ENCODE results near the gene JCHAIN.
A peak's percentile ranks its signal among the peaks of the same experiment; 100 is the strongest.
"Not testable (repeated sequence)": the region's sequence is repeated elsewhere in the genome, so short reads cannot be mapped to it uniquely, and the experiment has no call there.

Gene JCHAIN

DNA sequence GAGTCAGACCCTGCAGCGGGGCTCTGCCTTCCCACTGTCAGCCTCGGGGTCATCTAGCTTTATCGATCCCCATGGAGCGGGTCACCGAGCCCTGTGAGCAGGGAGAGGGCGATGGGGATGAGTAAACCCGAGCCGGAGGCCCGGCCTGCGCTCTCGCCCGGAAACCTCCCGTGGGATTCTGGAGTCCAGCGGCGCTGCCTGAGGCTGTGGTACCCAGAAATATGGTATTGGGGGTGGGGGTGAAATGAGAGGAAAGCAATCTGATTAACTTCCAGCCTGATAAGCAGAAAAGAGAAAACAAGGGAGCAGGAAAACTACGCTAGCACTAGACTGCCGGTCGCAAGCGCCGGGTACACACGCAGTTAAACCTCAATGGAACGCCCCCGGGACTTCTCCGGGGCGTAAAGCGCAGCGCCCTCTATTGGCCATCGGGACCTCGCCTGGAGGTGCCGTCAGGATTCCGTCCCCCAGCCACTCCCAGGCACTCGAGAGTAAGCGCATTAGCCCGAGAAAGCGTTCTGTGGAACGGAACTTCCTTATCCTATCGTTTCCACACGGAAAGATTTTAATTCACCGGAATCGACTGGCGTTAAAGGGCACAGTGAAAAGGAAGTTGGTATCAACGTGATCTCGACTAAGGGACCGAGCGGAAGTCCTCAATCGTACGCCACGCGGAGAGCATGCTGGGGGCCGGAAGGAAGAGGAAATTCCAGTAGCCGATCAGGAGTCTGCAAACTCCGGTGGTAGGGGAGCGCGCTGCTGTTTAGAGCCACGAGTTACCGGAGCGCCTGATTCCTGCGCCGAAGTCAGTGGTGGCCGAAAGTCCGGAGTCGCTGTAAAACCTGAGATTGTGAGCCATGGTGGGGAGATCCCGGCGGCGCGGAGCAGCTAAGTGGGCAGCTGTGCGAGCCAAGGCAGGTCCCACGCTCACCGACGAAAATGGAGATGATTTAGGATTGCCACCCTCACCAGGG is 21.8 kb upstream of the JCHAIN start, which contains the start of gene UTP3:
Gene UTP3 (plus strand): TSS at position 712 of the 974 bp plus-strand sequence. CDS start 146 bp downstream, at position 858.
- peak; percentile 99 for TF ChIP-seq CTCF (IDR thresholded peaks at IDR 0.05; ENCODE audit: low read depth, low read length)
- DNase-seq (ENCODE audit: extremely low read depth, low read depth): peak; percentile 98

DNA sequence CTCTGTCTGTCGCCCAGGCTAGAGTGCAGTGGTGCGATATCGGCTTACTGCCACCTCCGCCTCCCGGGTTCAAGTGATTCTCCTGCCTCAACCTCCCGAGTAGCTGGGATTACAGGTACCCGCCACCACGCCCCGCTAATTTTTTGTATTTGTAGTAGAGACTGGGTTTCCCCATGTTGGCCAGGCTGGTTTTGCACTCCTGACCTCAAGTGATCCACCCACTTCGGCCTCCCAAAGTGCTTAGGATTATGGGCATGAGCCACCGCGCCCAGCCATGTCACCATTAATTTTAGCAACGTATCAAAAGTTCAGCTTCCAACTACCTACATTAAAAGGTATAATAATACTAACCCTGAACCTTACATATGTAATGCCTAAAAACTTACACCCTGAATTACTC is 21.1 kb upstream of the JCHAIN start:
- DNase-seq (ENCODE audit: extremely low read depth, low read depth): no peak
- no peak for TF ChIP-seq CTCF (IDR thresholded peaks at IDR 0.05; ENCODE audit: low read depth, low read length)

- not testable (repeated sequence) for DNase-seq (ENCODE audit: extremely low read depth, low read depth)
Measured at GRCh38 chr4:70682142-70682541, 15.8 kb upstream of the JCHAIN start.

DNA sequence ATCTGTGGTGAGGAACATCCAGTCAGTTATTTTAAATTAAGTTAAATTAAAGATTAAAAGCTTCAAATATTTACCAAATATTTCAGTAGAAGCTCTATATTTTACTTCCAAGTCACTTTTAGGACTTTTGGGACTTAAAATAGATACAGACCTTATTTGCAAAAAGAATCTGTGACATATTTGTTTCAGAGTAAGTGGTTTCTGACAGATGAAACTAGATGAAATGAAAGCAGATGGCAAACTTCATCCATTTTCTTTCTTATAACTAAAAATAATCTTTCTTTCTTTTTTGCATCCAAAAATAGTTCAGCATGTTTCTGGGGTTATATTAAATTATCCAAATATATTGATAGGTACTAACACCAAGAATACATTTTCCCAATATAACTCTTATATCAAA is 15.4 kb upstream of the JCHAIN start:
- no peak for DNase-seq (ENCODE audit: extremely low read depth, low read depth)
- no peak for TF ChIP-seq CTCF (IDR thresholded peaks at IDR 0.05; ENCODE audit: low read depth, low read length)

DNA sequence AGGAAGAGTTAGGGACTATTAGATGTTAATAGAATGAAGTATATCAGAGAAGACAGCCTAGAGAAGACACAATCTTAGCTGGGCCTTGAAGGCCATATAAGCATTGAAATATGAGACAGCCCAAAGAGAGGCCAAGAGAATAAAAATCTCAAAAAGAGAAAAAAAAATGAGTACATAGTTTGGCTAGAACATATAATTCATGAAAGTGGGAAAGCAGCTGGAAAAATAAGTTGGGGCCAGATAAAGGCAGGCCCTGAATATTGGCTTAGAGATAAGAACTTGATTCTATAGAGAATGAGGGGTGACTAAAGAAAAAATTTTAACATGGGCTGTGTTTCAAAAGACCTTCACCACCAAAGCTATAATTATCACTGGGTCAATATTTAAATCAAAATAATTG is 14.6 kb upstream of the JCHAIN start:
- TF ChIP-seq CTCF (IDR thresholded peaks at IDR 0.05; ENCODE audit: low read depth, low read length): no peak
- no peak for DNase-seq (ENCODE audit: extremely low read depth, low read depth)

DNA sequence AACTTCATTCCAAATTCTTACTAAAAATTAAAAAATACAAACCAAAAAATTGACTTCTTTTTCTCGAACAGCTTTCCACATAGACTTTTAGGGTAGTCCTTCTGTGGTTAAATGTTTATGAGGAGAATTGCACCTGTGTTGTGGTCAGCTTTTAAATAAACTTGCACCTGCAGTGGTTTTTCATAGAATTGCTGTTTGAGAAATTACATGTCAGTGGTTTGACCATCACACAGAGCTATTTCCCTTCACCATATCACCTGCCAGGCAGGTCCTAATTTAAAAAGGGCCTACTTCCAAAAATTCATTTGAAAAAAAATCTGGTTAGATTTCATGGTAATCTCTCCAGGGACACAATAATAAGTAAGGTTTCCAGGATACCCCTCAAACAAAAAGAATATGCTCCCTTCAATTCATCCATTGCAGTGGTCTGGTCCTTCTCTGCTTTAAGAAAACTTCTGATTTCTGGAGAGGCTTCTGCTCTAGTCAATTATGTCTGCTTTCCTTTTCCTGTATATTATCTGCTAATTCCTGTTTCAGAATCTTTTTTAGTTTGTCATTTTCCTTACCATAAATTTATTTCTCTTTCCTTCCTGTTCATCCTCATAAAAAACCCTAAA is 12.2 kb upstream of the JCHAIN start:
- TF ChIP-seq CTCF (IDR thresholded peaks at IDR 0.05; ENCODE audit: low read depth, low read length): no peak
- no peak for DNase-seq (ENCODE audit: extremely low read depth, low read depth)

DNA sequence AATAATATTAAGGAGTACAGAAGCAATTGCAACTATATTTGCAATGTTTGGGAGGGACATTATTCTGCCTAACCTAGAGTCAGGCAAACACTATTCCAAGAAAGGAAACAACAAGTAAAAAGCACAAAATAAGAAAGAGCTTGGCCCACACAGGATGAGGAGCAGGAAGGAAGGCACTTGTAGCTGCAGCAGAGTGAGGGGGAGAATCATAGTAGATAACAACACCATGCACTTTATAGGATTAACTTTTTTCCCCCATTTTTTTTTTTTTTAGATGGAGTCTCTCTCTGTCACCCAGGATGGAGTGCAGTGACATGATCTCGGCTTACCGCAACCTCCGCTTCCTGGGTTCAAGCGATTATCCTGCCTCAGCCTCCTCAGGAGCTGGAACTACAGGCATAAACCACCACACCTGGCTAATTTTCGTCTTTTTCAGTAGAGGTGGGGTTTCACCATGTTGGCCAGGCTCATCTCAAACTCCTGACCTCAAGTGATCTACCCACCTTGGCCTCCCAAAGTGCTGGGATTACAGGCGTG is 10.3 kb upstream of the JCHAIN start:
- DNase-seq (ENCODE audit: extremely low read depth, low read depth): no peak
- no peak for TF ChIP-seq CTCF (IDR thresholded peaks at IDR 0.05; ENCODE audit: low read depth, low read length)

Data from AG09319 (cell line).